ENCODE results near the gene NANP.

- TF ChIP-seq CTCF (conservative IDR thresholded peaks at IDR 0.05; ENCODE audit: low read length) (no peak), EZH2phosphoT487 (IDR thresholded peaks at IDR 0.05; ENCODE audit: borderline replicate concordance) (no peak)
These were observed 1.2 kb downstream of the NANP start for GRCh38 chr20:25622450-25623224.

All from Loucy (cell line).